NCI-H1092 (cell line): ENCODE results near the gene MPEG1.

Experiments
- DNase-seq: peaks from one replicate; lab custom pipeline; 2025; lab: John Stamatoyannopoulos, UW

The MPEG1 gene

DNA sequence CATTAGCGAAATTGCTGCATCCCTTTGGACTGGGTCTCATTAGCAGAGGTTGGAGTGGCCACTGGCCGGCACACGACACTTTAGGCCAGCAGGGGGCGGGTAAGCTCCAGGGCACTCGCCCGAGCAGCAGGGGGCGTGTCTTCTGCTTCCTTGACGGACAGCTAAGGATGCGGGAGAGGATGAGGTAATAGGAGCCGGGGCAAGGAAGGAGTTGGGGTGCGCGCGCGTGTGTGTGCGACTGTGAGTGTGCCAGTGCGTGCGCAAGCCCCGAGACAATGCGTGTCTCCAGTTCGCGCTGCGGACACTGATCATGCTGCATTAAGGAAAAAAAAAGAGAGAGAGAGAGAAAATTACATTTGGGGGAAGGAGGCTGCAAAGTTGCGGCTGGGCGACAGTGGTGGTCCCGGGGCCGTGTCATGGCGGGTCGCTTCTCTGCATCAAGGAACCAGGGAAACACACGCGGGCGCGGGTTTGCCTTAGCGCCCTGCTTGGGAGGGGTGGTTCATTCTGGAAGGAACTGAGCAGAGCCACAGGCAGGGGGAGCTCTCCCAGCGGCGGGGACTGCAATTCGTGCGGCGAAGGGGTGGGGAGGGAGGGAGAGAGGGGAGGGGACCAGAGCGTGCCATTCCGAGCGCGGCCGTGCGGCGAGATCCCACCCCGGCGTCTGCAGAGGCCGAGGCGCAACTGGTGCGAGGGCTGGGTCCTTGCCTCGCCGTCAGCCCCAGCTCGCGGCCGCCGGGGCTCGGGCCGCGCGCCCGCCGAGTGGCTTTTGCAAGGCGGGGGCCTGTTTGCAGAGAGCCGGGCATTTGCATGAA is 41.0 kb downstream of the MPEG1 start, which contains the start of gene DTX4:
Gene DTX4, plus strand, starts transcription at position 625 of the 815 bp plus-strand sequence. CDS start 464 bp downstream, outside the sequence.
- DNase-seq, result peak; percentile 88

DNA sequence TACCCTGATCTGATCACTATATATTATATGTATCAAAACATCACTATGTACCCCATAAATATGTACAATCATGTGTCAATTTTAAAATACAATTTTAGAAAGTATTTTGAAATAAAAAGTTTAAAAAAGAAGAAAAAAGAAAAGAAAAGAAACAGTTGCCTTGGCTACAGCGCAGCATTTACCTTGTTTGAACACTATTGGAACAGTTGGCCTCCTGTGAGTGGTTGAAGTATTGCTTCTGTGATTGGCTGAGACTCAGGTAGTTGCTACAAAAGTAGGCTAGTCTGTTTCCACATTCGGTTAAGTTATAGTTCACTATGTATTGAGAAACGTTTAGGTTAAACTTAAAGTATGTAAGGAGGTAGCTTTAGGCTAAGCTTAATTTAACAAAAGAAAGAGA is 48.7 kb downstream of the MPEG1 start:
- DNase-seq, result no peak
